Fibroblast of peridontal ligament (primary cell): ENCODE results near the gene KIAA0232.

Experiments
- DNase-seq: peaks from one replicate; pipeline ENCODE4 v3.0.0-alpha.2; 2010; ENCODE audit errors: extremely low read depth

KIAA0232 gene

DNA sequence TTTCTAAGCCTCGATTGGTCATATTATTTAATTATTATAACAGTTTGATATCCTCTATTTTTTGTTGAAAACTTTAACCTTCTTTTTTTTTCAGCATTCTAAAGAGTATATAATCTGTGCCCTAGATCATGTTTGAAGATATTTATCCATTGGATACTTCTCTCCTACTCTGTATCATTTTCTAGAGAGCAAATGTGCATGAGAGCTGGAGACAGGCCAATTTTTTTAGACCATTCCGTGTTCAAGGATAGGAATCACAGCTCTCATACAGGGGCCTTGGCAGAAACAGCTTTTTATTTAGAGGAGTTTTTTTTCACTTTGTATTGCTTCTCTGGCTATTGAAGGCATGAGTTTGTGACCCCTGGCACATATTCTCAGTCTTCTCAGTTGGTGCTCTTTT is 69.4 kb downstream of the KIAA0232 start:
- no peak for DNase-seq

GRCh38 chr4:6852582-6852981 is 70.1 kb downstream of the KIAA0232 start:
- DNase-seq, result no peak

GRCh38 chr4:6854098-6854744 is 71.7 kb downstream of the KIAA0232 start:
- no peak for DNase-seq

DNA sequence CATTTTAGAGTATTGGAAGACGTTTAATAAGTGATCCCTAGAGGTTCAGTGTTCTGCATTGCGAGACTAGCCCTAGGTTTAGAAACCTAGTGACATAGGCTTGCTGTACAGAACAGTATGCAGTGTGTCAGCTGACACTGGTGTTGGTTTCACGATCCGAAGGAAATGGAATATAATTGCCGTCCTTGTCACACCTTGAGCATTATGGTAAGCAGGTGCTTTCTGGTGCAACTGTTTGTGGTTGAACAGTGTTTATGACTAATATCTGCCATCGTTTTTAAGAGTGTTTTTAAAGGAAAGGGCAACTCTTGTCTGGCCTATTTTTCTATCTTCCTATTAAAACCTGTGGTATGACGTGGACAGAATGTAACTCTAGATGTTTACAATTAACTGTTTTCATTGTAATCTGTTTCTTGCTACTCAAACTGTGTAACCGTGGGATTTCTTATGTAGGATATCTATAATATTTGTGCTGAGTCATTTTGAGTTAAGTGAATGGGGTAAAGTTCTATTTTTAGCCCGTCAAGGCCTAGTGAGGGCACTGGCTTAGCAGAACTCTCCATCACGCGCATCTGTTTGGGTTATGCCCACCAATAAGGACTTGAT is 73.3 kb downstream of the KIAA0232 start:
- peak; percentile 86 for DNase-seq

GRCh38 chr4:6856391-6856790 is 73.9 kb downstream of the KIAA0232 start:
- peak; percentile 78 for DNase-seq

DNA sequence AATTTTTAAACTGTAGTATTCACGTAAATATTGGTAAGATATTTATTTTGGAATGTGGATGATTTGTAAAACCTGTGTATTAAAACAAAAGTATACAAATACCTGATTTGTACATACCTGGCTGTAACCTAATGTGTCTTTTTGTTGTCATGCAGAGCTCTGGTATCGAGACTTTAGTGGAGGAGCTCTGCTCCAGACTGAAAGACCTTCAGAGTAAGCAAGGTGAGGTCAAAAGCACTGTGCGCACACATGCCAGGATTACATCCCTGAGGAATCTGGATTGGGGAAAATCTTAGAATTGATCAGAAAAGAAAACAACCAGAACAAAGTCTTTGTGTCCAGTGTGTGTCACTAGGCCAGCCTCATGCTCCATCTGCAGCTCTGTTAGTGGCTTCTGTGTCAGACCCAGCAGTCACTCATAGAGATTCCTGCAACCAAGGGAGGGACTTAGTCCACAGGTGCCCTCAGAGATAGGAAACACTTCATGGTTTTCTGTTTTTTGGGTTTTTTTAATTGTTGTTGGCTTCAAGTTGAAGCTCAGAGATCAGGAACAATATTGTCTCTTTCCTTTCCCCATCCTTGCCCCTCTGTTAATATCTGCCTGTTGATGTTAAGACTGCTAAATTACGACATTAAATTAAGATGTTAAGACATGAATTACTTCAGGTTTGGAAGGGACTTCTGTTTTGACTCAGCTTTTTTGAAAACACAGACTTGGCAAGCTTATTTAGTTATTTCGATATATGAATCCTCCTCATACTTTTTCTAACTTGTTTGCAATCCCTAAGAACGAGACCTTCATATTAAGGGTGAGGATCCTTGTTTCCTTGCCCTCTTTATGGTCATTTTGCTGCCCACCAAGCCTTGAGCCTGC is 74.7 kb downstream of the KIAA0232 start:
- peak; percentile 39 for DNase-seq

DNA sequence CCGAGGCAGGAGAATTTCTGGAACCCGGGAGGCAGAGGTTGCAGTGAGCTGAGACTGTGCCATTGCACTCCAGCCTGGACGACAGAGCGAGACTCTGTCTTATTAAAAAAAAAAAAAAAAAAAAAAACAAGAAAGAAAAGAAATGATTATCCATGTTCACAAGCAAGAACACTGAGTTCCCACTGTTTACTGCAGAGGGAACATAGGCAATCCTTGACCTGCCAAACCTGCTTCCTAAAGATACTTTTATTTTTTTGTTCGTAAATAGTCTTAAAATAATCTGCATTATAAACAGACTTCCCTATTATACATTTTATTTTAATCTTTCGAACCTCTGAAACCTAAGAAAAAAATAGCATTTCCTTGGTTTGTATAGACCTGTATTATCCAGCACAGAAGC is 76.5 kb downstream of the KIAA0232 start:
- no peak for DNase-seq

DNA sequence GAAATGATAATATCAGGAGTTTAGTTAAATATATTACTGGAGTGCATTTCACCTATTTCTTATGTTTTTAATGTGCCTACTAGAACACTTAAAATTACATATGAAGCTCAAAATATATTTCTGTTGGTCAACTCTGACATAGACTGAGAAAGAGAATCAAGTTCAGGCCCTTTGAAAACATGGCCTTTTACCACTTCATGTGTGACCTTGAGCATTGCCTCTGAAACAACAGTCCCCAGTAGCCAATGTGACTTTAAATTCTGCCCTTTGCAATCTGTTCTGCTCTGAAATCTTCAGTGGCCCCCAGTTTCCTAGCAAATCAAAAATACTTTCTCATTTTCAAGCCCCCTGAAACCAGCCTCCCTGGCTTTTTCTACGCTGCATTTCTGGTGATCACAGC is 77.0 kb downstream of the KIAA0232 start:
- no peak for DNase-seq

DNA sequence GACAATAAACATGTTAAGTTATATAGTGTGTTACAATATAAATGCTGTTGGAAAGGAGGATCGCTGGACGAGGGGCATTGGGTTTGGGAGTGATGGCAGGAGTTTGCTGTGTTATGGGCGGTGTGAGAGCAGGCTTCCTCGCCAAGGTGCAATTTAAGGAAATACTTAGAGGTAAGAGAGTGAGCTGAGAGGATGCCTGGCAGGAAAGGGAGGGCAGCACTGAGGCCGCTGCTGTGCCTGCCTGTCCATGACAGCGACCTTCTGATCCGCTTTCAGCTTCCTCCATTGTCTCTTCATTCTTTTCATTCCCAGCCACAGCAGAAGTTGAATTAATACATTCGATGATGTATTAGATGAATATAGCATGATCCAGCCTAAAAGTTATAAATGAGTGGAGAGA is 85.9 kb downstream of the KIAA0232 start:
- no peak for DNase-seq

- no peak for DNase-seq
Observed at GRCh38 chr4:6869944-6870343, 87.4 kb downstream of the KIAA0232 start.

GRCh38 chr4:6873291-6873690 is 90.8 kb downstream of the KIAA0232 start:
- DNase-seq, result peak; percentile 17

- peak; percentile 68 for DNase-seq
Observed at GRCh38 chr4:6873792-6874461, 91.4 kb downstream of the KIAA0232 start.

DNA sequence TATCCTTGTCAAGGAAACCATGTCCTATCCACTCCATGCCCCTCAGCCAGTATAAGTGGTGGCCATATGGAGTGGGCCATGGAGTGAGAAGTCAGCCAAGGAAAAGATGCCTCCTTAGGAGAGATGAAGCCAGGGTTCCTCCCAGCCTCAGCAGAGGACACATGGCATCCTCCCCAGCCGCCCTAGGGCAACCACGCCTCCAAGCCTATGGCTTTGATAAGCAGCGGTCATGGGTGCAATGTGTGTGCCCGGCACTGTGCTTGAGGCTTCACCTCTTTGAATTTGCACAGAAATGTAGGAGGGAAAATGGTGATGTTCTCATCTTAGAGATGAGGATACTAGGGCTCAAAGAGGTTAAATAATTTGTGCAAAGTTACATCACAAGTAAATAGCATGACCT is 92.5 kb downstream of the KIAA0232 start:
- DNase-seq, result no peak

GRCh38 chr4:6875431-6875831 is 92.9 kb downstream of the KIAA0232 start:
- no peak for DNase-seq

DNA sequence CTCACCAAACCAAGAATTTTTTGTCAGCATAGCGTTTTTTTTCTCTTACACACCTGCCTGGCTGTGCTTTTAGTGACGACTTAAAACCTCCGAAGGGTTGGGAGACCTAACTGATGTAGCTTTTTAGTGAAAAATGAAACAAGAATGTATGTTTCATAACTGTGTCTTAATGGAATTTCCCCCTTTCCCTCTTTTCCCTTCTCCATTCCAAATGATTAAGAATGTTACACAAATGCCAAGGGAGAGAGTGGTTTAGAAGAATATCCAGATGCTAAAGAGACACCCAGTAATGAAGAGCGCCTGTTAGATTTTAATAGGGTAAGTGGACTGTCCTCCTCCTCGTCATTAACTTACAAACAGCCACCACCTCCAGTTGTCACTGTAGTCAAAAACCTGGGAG is 93.9 kb downstream of the KIAA0232 start:
- peak; percentile 65 for DNase-seq

DNA sequence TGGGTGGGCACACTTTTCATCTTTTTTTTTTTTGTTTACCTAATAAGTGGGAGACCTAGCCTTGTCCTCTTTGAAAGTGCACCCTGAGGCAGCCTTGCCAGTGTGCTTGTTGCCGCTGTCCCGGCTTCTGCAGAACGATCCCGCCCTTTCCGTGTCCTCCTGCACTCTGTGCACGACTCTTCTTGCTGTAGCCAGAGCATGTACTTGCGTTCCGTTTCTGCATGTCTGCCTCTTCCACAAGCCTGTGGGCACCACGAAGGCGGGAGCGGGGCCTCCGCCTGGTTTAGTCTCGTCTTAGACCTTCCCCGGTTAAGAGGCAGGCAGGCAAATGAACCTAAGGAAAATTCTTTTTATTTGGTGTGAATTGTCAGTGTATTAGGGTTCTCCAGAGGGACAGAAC is 94.5 kb downstream of the KIAA0232 start:
- no peak for DNase-seq

DNA sequence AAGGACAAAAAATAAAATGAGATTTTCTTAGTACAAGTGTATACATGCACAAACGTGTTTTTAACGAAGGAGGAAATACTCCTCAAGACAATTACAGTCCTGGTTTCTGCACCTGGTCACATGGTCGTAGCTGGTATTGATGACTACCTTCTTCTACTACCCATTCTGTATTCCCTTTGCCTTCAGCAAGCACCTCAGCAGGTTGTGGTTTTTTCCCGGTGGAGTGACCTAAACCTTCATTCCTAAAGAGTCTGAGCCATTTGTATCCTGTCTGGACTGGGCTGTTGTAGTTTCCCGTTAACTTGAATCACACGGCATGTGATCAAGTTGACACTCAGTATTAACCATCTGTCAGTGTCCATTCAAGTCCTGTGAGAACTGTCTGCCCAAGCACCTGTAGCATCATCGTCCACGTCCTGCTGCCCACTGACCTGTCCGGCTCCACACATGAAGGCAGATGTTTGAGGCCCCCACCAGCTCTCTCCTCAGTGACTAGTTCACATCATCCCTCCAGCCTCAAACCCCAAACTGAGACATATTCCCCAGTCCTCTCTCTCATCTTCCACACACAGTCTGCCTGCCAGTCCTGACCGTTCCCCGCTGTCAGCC is 96.0 kb downstream of the KIAA0232 start:
- no peak for DNase-seq

DNA sequence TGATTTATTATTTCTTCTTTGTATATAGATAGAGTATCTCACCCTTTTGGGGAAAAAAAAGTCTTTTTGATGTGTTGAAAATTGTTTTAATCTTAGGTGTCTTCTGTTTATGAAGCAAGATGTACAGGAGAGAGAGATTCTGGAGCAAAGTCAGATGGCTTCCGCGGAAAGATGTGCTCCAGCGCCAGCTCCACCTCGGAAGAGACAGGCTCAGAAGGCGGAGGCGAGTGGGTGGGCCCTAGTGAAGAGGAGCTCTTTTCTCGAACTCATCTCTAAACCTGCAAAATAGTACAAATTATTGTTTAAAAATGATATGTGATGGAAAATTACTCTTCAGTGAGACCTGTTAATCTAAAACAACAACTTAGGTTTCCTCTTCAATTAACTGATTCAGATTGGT is 98.2 kb downstream of the KIAA0232 start:
- DNase-seq, result no peak

- no peak for DNase-seq
Observed at GRCh38 chr4:6881908-6882307, 99.4 kb downstream of the KIAA0232 start.

- peak; percentile 62 for DNase-seq
Observed at GRCh38 chr4:6884341-6884870, 101.9 kb downstream of the KIAA0232 start.

DNA sequence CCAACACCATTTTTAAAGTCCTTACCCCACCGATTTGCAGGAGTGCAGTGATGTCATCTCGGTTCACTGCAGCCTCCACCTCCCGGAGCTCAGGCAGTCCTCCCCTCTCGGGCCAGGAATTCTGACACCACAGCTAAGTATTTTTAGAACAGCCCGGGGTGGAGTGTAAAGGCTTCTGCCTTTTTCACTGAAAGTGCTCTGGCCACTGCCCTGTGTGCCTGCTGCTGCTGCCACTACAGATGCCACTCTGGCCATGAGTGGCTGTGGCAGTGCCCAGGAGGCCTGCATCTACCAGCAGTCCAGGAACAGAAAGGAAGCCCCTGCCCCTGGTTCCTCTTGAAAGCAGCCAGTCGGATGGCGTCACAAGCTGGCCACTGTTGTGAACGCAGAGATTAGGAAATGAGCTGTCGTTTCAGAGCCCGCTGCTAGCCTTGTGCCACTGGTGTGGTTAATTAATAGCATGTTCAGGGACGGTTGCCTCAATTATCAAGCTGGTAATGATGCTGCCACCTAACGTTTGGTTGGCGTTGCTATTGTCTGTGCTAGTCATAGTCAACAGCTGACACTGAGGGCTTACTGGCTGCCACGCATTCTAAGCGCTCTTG is 103.5 kb downstream of the KIAA0232 start:
- peak; percentile 66 for DNase-seq
